HG03097 (cell line): ENCODE data around the gene UHRF1.
"Not testable (repeated sequence)": the region's sequence is repeated elsewhere in the genome, so short reads cannot be mapped to it uniquely, and the experiment has no call there.

Source experiments
- ATAC-seq: cut with Tn5 transposase; IDR thresholded peaks from one replicate; pipeline ENCODE4 v1.9.1; 2021; ENCODE audit not compliant: unreplicated experiment, low FRiP score

The UHRF1 gene

DNA sequence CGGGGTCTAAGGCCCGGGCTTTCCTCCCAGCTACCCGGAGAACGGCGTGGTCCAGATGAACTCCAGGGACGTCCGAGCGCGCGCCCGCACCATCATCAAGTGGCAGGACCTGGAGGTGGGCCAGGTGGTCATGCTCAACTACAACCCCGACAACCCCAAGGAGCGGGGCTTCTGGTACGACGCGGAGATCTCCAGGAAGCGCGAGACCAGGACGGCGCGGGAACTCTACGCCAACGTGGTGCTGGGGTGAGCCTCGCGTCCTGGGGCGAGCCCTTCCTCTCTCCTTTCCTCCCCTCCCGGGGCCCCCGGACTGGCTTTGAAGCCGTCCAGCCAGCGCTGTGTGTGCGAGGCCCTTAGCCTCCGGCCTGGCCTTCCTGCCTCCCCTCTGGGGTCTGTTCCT is 23.4 kb downstream of the UHRF1 start:
- no peak for ATAC-seq

- ATAC-seq, result no peak
These were observed 24.2 kb downstream of the UHRF1 start for GRCh38 chr19:4933528-4933927.

DNA sequence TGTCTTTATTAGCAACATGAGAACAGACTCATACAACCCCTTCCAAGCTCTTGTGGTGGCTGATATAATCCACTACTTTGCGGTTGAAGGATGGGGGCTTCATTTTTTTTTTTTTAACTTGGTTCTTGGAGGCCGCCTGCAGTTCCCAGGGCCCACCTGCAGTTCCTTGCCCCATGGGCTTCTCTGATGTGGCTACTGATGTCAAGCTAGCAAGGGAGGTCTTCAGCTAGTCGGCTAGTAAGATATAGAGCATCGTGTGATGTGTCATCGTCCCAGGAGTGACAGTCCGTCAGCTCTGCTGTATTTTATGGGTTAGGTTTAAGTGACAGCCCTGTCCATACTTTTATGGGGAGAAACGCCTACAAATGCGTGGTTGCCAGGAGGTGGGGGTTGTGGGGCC is 26.1 kb downstream of the UHRF1 start:
- ATAC-seq, result no peak

DNA sequence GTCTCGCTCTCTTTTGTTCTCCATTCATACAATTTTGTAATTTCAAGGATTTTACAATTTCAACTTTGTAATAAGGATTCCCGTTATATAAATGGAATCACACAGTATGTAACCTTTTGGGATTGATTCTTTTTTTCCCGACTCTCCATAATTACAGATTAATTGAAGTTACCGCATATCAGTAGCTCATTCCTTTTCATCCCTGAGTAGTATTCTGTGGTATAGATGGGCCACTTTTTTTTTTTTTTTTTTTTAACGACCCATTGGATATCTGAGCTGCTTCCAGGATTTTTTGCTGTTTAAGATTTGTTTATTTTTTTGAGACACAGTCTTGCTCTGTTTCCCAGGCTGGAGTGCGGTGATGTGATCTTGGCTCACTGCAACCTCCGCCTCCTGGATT is 27.8 kb downstream of the UHRF1 start:
- no peak for ATAC-seq

DNA sequence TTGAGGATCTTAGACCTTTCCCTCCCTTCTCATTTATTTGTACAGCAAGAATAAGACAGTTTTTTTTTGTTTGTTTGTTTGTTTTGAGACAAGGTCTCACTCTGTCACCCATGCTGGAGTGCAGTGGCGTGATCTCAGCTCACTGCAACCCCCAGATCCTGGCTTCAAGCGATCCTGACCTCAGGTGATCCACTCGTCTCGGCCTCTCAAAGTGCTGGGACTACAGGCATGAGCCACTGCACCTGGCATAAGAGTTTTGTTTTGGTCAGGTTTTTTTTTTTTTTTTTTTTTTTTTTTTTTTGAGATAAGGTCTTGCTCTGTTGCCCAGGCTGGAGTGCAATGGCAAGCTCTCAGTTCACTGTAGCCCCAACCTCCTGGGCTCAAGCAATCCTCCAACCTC is 29.2 kb downstream of the UHRF1 start:
- not testable (repeated sequence) for ATAC-seq

GRCh38 chr19:4939466-4939865 is 30.2 kb downstream of the UHRF1 start:
- no peak for ATAC-seq

DNA sequence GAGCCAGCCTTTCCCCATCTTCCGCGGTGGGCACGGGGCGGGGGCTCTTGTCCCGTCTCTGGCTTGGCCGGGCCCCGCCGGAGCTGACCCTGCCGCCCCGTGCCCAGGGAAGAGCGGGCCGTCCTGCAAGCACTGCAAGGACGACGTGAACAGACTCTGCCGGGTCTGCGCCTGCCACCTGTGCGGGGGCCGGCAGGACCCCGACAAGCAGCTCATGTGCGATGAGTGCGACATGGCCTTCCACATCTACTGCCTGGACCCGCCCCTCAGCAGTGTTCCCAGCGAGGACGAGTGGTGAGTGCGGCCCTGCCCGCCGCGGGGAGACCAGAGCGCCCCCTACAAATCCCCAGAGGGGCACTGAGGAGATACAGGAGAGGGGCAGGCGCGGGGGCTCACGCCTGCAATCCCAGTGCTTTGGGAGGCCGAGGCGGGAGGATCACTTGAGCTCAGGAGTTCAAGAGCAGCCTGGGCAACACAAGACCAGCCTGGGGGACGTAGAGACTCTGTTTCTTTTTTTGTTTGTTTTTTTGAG is 32.4 kb downstream of the UHRF1 start:
- not testable (repeated sequence) for ATAC-seq

GRCh38 chr19:4950650-4951049 is 41.3 kb downstream of the UHRF1 start:
- not testable (repeated sequence) for ATAC-seq

DNA sequence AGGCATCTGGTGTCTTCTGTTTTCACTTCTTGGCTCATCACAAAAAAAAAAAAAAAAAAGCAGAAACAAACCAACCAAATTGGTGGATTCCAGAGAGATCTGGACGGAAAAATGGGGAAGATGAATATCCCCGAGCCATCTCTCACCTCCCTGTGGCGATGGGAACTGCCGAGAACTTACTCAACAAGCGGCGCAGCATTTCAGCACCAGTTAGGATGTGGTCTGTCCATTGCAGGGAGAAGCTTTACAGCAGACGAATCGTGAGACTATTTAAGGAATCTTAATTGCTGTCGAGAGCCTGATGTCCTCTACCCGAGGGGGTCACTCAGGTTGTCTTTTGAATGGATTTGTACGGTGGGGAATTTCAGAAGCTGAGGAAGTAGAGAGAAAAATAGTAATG is 42.4 kb downstream of the UHRF1 start:
- ATAC-seq, result no peak

GRCh38 chr19:4952945-4953344 is 43.6 kb downstream of the UHRF1 start:
- ATAC-seq, result no peak

DNA sequence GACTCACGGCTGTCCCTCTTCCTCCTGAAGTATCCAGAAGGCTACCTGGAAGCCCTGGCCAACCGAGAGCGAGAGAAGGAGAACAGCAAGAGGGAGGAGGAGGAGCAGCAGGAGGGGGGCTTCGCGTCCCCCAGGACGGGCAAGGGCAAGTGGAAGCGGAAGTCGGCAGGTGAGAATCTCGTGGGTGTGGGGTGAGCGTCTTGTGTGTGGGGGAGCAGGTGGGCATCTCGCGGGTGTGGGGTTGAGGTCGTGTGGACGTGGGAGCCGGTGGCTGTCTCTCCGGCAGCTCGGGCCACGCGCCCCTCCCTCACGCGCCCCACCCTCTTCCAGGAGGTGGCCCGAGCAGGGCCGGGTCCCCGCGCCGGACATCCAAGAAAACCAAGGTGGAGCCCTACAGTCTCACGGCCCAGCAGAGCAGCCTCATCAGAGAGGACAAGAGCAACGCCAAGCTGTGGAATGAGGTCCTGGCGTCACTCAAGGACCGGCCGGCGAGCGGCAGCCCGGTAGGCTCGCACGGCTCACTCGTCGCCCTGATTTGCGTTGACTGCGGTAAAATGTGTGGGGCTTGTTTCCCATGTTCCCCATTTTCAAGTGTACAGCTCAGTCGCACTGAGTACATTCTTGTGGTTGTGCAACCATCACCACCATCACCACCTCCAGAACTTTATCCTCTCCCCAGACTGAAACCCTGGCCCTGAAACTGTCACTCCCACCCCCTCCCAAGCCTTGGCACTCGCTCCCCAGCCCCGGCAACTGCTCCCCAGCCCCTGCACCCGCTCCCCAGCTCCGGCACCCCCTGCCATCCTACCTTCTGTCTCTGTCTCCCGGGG is 45.2 kb downstream of the UHRF1 start:
- not testable (repeated sequence) for ATAC-seq

DNA sequence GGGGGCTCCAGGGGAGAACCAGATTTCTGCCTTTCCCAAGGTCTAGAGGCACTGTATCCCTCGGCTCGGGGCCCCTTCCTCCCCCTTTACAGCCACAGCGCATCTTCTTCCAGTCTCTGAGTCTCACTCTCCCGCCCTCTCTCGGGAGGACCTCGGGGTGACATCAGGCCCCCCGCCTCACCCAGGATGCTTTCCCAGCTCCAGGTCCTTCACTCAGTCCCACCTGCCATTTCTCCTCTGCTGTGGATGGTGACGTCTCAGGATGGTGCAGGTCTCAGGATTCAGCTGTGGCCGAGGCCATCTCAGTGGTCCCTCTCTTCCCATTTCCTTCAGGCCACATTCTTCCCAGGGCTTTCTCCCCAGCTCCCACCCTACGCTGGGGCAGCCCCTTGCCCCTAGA is 46.0 kb downstream of the UHRF1 start:
- ATAC-seq, result no peak

- no peak for ATAC-seq
These were observed 48.7 kb downstream of the UHRF1 start for GRCh38 chr19:4957981-4958380.

- no peak for ATAC-seq
These were observed 52.9 kb downstream of the UHRF1 start for GRCh38 chr19:4962085-4962619.

DNA sequence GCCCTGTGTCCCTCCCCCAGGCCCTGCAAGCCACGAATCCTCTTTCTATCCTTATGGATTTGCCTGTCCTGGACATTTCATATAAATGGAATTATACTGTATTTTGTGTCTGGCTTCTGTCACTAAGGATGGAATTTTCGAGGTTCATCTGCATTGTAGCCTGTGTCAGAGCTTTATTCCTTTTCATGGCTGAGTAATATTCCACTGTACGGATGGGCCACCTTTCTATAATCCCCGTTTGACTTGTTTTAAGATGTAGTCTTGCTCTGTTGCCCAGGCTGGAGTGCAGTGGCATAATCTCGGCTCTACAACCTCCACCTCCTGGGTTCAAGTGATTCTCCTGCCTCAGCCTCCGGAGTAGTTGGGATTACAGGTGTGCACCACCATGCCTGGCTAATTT is 55.8 kb downstream of the UHRF1 start:
- ATAC-seq, result no peak

DNA sequence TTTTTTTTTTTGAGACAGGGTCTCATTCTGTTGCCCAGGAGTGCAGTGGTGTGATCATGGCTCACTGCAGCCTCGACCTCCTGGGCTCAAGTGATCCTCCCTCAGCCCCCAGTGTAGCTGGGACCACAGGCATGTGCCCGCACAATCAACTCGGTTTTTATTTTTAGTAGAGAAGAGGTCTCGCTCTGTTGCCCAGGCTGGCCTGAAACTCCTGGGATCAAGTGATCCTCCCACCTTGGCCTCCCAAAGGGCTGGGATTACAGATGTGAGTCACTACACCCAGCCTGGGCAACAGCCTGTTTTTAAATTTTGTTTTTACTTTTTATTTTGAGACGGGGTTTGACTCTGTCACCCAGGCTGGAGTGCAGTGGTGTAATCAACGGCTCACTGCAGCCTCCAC is 57.3 kb downstream of the UHRF1 start:
- ATAC-seq, result no peak

- no peak for ATAC-seq
These were observed 58.6 kb downstream of the UHRF1 start for GRCh38 chr19:4967738-4968461.

- ATAC-seq, result peak; percentile 88
These were observed 59.4 kb downstream of the UHRF1 start, which contains the start of gene KDM4B for GRCh38 chr19:4968462-4969291. Gene KDM4B (plus strand): TSS chr19:4969113. CDS start chr19:5032891, 63,778 bp downstream.

DNA sequence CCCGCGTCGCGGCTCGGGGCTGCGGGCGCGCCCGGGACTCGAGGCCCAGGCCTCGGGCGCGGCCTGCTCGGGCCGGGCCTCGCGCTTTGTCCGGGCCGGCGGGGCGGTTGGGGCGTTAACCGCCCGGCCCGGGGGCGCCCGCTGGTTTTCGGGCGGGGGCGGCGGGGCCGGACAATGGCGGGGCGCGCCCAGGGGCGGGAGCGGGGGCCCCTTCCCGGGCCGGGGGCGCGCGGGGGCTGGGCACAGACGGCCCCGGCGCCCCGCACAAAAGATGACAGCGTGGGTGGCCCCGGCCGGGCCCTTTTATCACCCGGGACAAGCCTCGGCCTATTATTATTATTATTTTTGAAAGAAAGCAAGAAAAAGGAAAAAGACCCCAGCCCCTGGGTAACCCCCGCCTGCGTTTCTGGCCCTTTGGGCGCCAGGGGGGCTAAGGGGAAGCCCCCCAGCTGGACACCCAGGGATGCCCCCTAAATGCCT is 60.0 kb downstream of the UHRF1 start:
- peak; percentile 9 for ATAC-seq

DNA sequence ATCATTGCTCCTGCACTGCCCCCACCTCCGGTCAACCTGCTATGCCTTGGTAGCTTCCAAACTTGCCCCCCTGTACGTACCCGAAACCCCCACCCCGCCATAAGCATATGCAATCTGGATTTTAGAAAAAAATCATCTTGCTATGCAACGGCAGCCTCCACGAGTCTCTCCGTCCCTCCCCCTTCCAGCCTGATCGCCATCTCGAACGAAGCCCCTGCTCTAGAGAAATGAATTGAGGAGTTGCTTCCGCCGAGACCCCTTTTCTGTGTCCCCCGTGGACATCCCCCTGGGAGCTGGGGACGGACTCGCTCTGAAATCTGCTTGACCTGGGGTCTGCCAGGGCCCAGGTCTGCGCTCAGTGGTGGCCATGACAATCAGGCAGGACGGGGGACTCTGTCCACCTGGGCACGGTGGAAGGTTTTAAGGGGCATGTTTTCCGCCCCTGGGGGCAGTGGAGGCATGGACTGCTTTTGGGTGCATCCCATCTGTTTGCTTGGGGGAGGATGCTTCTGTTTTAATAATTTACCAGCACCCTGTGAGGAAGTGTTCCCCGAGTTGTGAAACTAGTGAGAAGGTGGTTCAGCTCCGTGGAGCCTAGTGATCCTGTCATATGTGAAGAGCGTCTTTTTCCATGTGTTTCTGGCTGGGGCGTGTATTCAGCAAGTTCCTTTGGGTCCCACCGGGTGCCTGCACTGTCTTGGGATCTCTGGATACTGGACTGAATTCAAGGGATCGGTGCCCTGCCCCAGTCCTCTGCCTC is 60.7 kb downstream of the UHRF1 start:
- no peak for ATAC-seq
